ENCODE measurements around the gene SYTL2. TPM values are rescaled to one million over a fixed set of nuclear protein-coding genes. Genes with fewer than 3 reads are reported as not detected.

SYTL2 gene
- total RNA-seq, 2 donors from 2014 or later, result 168 to 170 TPM

GRCh38 chr11:85717429-85717828, 93.5 kb downstream of the SYTL2 start:
- Histone ChIP-seq H3K4me3 (no peak overlapping the region), H3K4me1 (no peaks in the 10 kb centered on the region), H3K9ac (ENCODE audit: low read depth in 2 of 2, low read length in 2 of 2) (no peak overlapping the region), H3K9me3 (no peaks in the 10 kb centered on the region), H3K27ac (no peak overlapping the region), H3K27me3 (no peaks in the 10 kb centered on the region), H3K36me3 (no peaks in the 10 kb centered on the region)
- DNase-seq, result no peak
- intact Hi-C loops (cut with DNase I), result no loop called here
- TF ChIP-seq, protein P1, sequence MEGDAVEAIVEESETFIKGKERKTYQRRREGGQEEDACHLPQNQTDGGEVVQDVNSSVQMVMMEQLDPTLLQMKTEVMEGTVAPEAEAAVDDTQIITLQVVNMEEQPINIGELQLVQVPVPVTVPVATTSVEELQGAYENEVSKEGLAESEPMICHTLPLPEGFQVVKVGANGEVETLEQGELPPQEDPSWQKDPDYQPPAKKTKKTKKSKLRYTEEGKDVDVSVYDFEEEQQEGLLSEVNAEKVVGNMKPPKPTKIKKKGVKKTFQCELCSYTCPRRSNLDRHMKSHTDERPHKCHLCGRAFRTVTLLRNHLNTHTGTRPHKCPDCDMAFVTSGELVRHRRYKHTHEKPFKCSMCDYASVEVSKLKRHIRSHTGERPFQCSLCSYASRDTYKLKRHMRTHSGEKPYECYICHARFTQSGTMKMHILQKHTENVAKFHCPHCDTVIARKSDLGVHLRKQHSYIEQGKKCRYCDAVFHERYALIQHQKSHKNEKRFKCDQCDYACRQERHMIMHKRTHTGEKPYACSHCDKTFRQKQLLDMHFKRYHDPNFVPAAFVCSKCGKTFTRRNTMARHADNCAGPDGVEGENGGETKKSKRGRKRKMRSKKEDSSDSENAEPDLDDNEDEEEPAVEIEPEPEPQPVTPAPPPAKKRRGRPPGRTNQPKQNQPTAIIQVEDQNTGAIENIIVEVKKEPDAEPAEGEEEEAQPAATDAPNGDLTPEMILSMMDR (IDR thresholded peaks at IDR 0.05), result no peak

- intact Hi-C loops (cut with DNase I), result no loop called here
- DNase-seq, result no peak
These were observed 98.0 kb downstream of the SYTL2 start for GRCh38 chr11:85712953-85713352.

GRCh38 chr11:85710917-85711316, 100.0 kb downstream of the SYTL2 start:
- Histone ChIP-seq H3K9ac (ENCODE audit: low read depth in 2 of 2, low read length in 2 of 2) (no peak overlapping the region), H3K4me1 (no peaks in the 10 kb centered on the region), H3K9me3 (no peaks in the 10 kb centered on the region), H3K27me3 (no peaks in the 10 kb centered on the region), H3K27ac (no peak overlapping the region), H3K4me3 (no peak overlapping the region), H3K36me3 (no peaks in the 10 kb centered on the region)
- no peak for DNase-seq
- TF ChIP-seq, protein P1 (IDR thresholded peaks at IDR 0.05), result no peak
- intact Hi-C loops (cut with DNase I), result no loop called here

More at GRCh38 chr11:85712953-85713352, 98.0 kb downstream of the SYTL2 start:
- Histone ChIP-seq H3K36me3 (no peaks in the 10 kb centered on the region), H3K9ac (ENCODE audit: low read depth in 2 of 2, low read length in 2 of 2) (no peak overlapping the region), H3K27me3 (no peaks in the 10 kb centered on the region), H3K4me1 (no peaks in the 10 kb centered on the region), H3K4me3 (no peak overlapping the region), H3K27ac (no peak overlapping the region), H3K9me3 (no peaks in the 10 kb centered on the region)
- TF ChIP-seq, protein P1 (IDR thresholded peaks at IDR 0.05), result no peak

DNA sequence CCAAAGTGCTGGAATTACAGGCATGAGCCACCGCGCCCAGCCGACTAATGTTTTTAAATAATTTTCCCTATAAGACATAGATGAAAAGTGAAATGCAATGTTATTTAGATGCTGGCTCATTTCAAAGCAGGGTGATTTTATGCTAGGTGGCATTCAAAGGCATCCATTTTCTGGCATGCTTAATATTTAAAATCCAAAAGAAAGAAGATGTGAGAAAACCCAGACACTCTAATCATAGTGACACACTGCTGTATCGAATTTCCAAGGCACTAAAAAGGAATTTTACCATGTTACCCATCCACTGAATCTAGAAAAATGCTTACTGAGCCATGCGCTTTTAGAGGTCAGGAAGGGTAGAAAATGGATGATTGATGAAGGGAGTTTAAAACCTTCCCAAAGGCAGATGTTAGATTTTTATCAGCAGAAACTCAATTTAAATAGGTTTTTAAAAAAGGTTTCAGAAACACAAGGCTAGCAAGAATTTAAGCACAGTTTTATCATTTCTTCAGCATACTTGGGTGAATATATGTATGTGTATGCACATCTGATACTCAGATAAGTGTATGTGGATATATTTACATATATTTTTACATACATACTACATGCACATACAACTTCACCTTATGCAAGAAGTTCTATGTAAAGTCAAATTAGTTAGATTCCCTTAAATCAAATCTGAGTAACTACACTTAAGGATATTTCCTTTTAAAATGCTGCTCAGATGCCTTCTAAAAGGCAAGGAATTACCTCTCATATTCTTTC, 100.8 kb downstream of the SYTL2 start:
- TF ChIP-seq, protein P1 (IDR thresholded peaks at IDR 0.05), result no peak
- intact Hi-C loops (cut with DNase I), result no loop called here
- Histone ChIP-seq H3K27me3 (no peaks in the 10 kb centered on the region), H3K36me3 (no peaks in the 10 kb centered on the region), H3K4me3 (no peak overlapping the region), H3K27ac (no peak overlapping the region), H3K9me3 (no peaks in the 10 kb centered on the region), H3K4me1 (no peaks in the 10 kb centered on the region), H3K9ac (ENCODE audit: low read depth in 2 of 2, low read length in 2 of 2) (no peak overlapping the region)
- no peak for DNase-seq

DNA sequence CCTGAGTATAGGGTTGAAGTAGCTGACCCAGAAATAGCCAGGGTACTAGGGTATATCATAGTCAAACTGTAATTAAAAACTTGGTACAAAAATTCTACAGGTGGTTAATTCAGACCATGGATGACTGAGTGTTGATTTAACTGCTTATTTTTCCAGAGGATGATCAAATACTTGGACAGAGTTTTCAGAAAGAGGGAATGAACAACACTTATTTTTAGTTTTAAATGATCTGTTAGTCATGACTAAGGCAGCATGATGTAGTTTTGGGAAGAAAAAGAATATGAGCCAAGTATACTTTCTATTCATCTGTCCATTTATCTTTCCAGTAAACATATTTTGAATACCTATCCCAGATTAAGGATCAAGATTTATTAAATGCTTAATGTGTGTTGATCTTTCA, 105.1 kb downstream of the SYTL2 start:
- Histone ChIP-seq H3K27me3 (no peaks in the 10 kb centered on the region), H3K9ac (ENCODE audit: low read depth in 2 of 2, low read length in 2 of 2) (no peak overlapping the region), H3K9me3 (no peaks in the 10 kb centered on the region), H3K4me1 (no peaks in the 10 kb centered on the region), H3K36me3 (no peaks in the 10 kb centered on the region), H3K27ac (no peak overlapping the region), H3K4me3 (no peak overlapping the region)
- intact Hi-C loops (cut with DNase I), result no loop called here
- TF ChIP-seq, protein P1 (IDR thresholded peaks at IDR 0.05), result no peak
- no peak for DNase-seq

All from colonic mucosa (tissue), 4 donors.